ENCODE measurements around the gene ZER1.

ZER1 gene

GRCh38 chr9:128735373-128735772 is 36.4 kb downstream of the ZER1 start:
- DNase-seq (ENCODE audit: low read depth) = no peak

GRCh38 chr9:128733256-128733655 is 38.5 kb downstream of the ZER1 start:
- DNase-seq (ENCODE audit: low read depth) = no peak

GRCh38 chr9:128732576-128732975 is 39.2 kb downstream of the ZER1 start:
- DNase-seq (ENCODE audit: low read depth) = no peak

GRCh38 chr9:128731691-128732090 is 40.0 kb downstream of the ZER1 start:
- no peak for DNase-seq (ENCODE audit: low read depth)

- no peak for DNase-seq (ENCODE audit: low read depth)
Observed at GRCh38 chr9:128731093-128731492, 40.6 kb downstream of the ZER1 start.

- no peak for DNase-seq (ENCODE audit: low read depth)
Observed at GRCh38 chr9:128729766-128730517, 41.8 kb downstream of the ZER1 start.

- no peak for DNase-seq (ENCODE audit: low read depth)
Observed at GRCh38 chr9:128729302-128729701, 42.4 kb downstream of the ZER1 start.

GRCh38 chr9:128728298-128728697 is 43.4 kb downstream of the ZER1 start:
- no peak for DNase-seq (ENCODE audit: low read depth)

- DNase-seq (ENCODE audit: low read depth) = no peak
Observed at GRCh38 chr9:128727640-128728248, 44.0 kb downstream of the ZER1 start.

- DNase-seq (ENCODE audit: low read depth) = peak; percentile 16
Observed at GRCh38 chr9:128724744-128725211, 46.9 kb downstream of the ZER1 start.

- DNase-seq (ENCODE audit: low read depth) = peak; percentile 99
Observed at GRCh38 chr9:128723866-128724743, 47.6 kb downstream of the ZER1 start, which contains the start of gene ZDHHC12. ZDHHC12 (minus strand) TSS chr9:128724127; CDS start chr9:128724093, 34 bp downstream.

- DNase-seq (ENCODE audit: low read depth) = no peak
Observed at GRCh38 chr9:128723352-128723865, 48.3 kb downstream of the ZER1 start.

GRCh38 chr9:128722380-128723351 is 49.1 kb downstream of the ZER1 start:
- DNase-seq (ENCODE audit: low read depth) = no peak

GRCh38 chr9:128721487-128722010 is 50.2 kb downstream of the ZER1 start:
- no peak for DNase-seq (ENCODE audit: low read depth)

- no peak for DNase-seq (ENCODE audit: low read depth)
Observed at GRCh38 chr9:128720841-128721486, 50.8 kb downstream of the ZER1 start.

GRCh38 chr9:128719919-128720605 is 51.7 kb downstream of the ZER1 start:
- DNase-seq (ENCODE audit: low read depth) = no peak

GRCh38 chr9:128718475-128718874 is 53.3 kb downstream of the ZER1 start:
- DNase-seq (ENCODE audit: low read depth) = no peak

GRCh38 chr9:128718047-128718446 is 53.7 kb downstream of the ZER1 start:
- DNase-seq (ENCODE audit: low read depth) = no peak

- no peak for DNase-seq (ENCODE audit: low read depth)
Observed at GRCh38 chr9:128716581-128717254, 55.0 kb downstream of the ZER1 start.

Measured in stimulated activated CD8-positive, alpha-beta memory T cell treated with anti-CD3 and anti-CD28 coated beads, Interleukin-4, amount 100 ng/mL, for 24 hours (primary cell).